ENCODE measurements around the gene HSD17B14. TPM values are rescaled to one million over a fixed set of nuclear protein-coding genes. Genes with fewer than 3 reads are reported as not detected.

Gene HSD17B14
- 12.0 to 18.1 TPM (median 15.2 TPM) in 5 replicates for total RNA-seq (2022; extraction: Qiagen RNA extraction)

GRCh38 chr19:48836089-48837017 lies at the start of gene HSD17B14:
HSD17B14 (minus strand) TSS chr19:48836491; CDS start chr19:48836411, 80 bp downstream.

DNA sequence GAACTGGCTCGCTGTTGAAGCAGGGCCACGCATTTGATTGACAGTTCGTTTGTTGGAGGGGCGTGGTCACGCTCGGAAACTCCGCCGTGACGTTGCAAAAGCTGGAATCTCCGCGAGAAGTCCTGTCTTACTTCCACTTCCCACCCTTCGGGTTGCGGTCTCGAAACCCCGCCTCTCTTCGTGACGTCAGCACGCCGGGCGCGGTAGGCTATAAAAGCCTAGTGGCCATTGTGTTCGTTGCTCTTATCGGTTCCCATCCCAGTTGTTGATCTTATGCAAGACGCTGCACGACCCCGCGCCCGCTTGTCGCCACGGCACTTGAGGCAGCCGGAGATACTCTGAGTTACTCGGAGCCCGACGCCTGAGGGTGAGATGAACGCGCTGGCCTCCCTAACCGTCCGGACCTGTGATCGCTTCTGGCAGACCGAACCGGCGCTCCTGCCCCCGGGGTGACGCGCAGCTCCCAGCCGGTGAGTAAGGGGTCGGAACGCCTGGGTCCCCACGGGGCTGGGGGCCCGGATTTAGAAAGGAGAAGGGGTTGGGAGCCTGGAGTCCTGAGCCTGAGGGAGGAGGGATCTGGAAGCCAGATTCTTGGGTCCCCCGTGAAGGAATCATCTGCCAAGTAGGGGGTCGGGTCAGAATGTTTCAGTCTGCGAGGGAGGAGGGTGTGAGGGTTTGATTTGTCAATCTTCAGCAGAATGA lies 36.0 kb upstream of the HSD17B14 start, which contains the start of gene PPP1R15A:
TSS of gene PPP1R15A (plus strand) at position 240 of the 702 bp plus-strand sequence. CDS start 813 bp downstream, outside the sequence.

GRCh38 chr19:48868114-48868886 lies 32.0 kb upstream of the HSD17B14 start, which contains the start of gene PLEKHA4:
PLEKHA4 (minus strand) TSS chr19:48868617; CDS start chr19:48867620, 997 bp downstream.

Other genes starting within 250 kb of the HSD17B14 start
- 0.20 TPM in 1 of 5 replicates, not detected in the others for gene SPACA4, start 229.7 kb downstream of the HSD17B14 start, total RNA-seq (2022; extraction: Qiagen RNA extraction)
- gene FAM83E, start 221.4 kb downstream of the HSD17B14 start, total RNA-seq (2022; extraction: Qiagen RNA extraction) = 0.07 to 0.35 TPM (median 0.25 TPM) in 4 of 5 replicates, not detected in the other
- gene RPL18, start 217.3 kb downstream of the HSD17B14 start, total RNA-seq (2022; extraction: Qiagen RNA extraction) = 3,152 to 3,709 TPM (median 3,369 TPM) in 5 replicates
- 11.7 to 18.9 TPM (median 16.8 TPM) in 5 replicates for gene SPHK2, start 217.0 kb downstream of the HSD17B14 start, total RNA-seq (2022; extraction: Qiagen RNA extraction)
- 1.8 to 2.8 TPM (median 2.6 TPM) in 5 replicates for gene DBP, start 199.1 kb downstream of the HSD17B14 start, total RNA-seq (2022; extraction: Qiagen RNA extraction)
- 9.4 to 11.1 TPM (median 11.0 TPM) in 5 replicates for gene CA11, start 190.3 kb downstream of the HSD17B14 start, total RNA-seq (2022; extraction: Qiagen RNA extraction)
- gene NTN5, start 163.5 kb downstream of the HSD17B14 start, total RNA-seq (2022; extraction: Qiagen RNA extraction) = 0.17 to 0.30 TPM (median 0.28 TPM) in 4 of 5 replicates, not detected in the other
- not detected in 5 replicates for gene FUT2, start 140.5 kb downstream of the HSD17B14 start, total RNA-seq (2022; extraction: Qiagen RNA extraction)
- 0.47 to 0.76 TPM (median 0.61 TPM) in 5 replicates for gene MAMSTR, start 116.8 kb downstream of the HSD17B14 start, total RNA-seq (2022; extraction: Qiagen RNA extraction)
- 0.32 to 0.65 TPM (median 0.57 TPM) in 5 replicates for gene RASIP1, start 95.9 kb downstream of the HSD17B14 start, total RNA-seq (2022; extraction: Qiagen RNA extraction)
- not detected in 5 replicates for gene IZUMO1, start 89.6 kb downstream of the HSD17B14 start, total RNA-seq (2022; extraction: Qiagen RNA extraction)
- gene FUT1, start 83.8 kb downstream of the HSD17B14 start, total RNA-seq (2022; extraction: Qiagen RNA extraction) = 0.05 to 0.14 TPM (median 0.06 TPM) in 5 replicates
- gene FGF21, start 81.0 kb downstream of the HSD17B14 start, total RNA-seq (2022; extraction: Qiagen RNA extraction) = not detected in 5 replicates
- 52.3 to 64.2 TPM (median 60.2 TPM) in 5 replicates for gene BCAT2, start 25.5 kb downstream of the HSD17B14 start, total RNA-seq (2022; extraction: Qiagen RNA extraction)
- 1.7 to 2.3 TPM (median 1.9 TPM) in 5 replicates for gene PLEKHA4, start 32.1 kb upstream of the HSD17B14 start, total RNA-seq (2022; extraction: Qiagen RNA extraction)
- 82.7 to 145 TPM (median 110 TPM) in 5 replicates for gene PPP1R15A, start 35.9 kb upstream of the HSD17B14 start, total RNA-seq (2022; extraction: Qiagen RNA extraction)
- gene TULP2, start 62.3 kb upstream of the HSD17B14 start, total RNA-seq (2022; extraction: Qiagen RNA extraction) = not detected in 5 replicates
- 199 to 226 TPM (median 220 TPM) in 5 replicates for gene NUCB1, start 63.8 kb upstream of the HSD17B14 start, total RNA-seq (2022; extraction: Qiagen RNA extraction)
- 1.3 to 1.7 TPM (median 1.5 TPM) in 5 replicates for gene DHDH, start 97.2 kb upstream of the HSD17B14 start, total RNA-seq (2022; extraction: Qiagen RNA extraction)
- gene BAX, start 118.4 kb upstream of the HSD17B14 start, total RNA-seq (2022; extraction: Qiagen RNA extraction) = 293 to 394 TPM (median 360 TPM) in 5 replicates
- gene FTL, start 128.8 kb upstream of the HSD17B14 start, total RNA-seq (2022; extraction: Qiagen RNA extraction) = 17,379 to 25,407 TPM (median 19,575 TPM) in 5 replicates
- gene GYS1, start 156.8 kb upstream of the HSD17B14 start, total RNA-seq (2022; extraction: Qiagen RNA extraction) = 19.0 to 21.9 TPM (median 19.6 TPM) in 5 replicates
- gene RUVBL2, start 157.4 kb upstream of the HSD17B14 start, total RNA-seq (2022; extraction: Qiagen RNA extraction) = 223 to 246 TPM (median 237 TPM) in 5 replicates
- gene LHB, start 180.6 kb upstream of the HSD17B14 start, total RNA-seq (2022; extraction: Qiagen RNA extraction) = not detected in 5 replicates
- gene CGB3, start 187.8 kb upstream of the HSD17B14 start, total RNA-seq (2022; extraction: Qiagen RNA extraction) = 0.20 to 0.42 TPM in 2 of 5 replicates, not detected in the others
- gene CGB2, start 195.4 kb upstream of the HSD17B14 start, total RNA-seq (2022; extraction: Qiagen RNA extraction) = 0.33 to 0.71 TPM (median 0.35 TPM) in 4 of 5 replicates, not detected in the other
- 0.13 to 1.3 TPM (median 0.20 TPM) in 3 of 5 replicates, not detected in the others for gene CGB1, start 200.4 kb upstream of the HSD17B14 start, total RNA-seq (2022; extraction: Qiagen RNA extraction)
- 0.60 to 1.9 TPM (median 0.88 TPM) in 5 replicates for gene CGB5, start 207.4 kb upstream of the HSD17B14 start, total RNA-seq (2022; extraction: Qiagen RNA extraction)
- gene CGB8, start 212.6 kb upstream of the HSD17B14 start, total RNA-seq (2022; extraction: Qiagen RNA extraction) = 2.9 to 5.0 TPM (median 4.8 TPM) in 5 replicates
- gene CGB7, start 221.3 kb upstream of the HSD17B14 start, total RNA-seq (2022; extraction: Qiagen RNA extraction) = 0.40 to 0.86 TPM (median 0.59 TPM) in 5 replicates
- gene NTF4, start 228.3 kb upstream of the HSD17B14 start, total RNA-seq (2022; extraction: Qiagen RNA extraction) = 0.46 to 0.58 TPM (median 0.51 TPM) in 5 replicates
- 0.02 TPM in 1 of 5 replicates, not detected in the others for gene KCNA7, start 236.2 kb upstream of the HSD17B14 start, total RNA-seq (2022; extraction: Qiagen RNA extraction)
- gene SNRNP70, start 249.0 kb upstream of the HSD17B14 start, total RNA-seq (2022; extraction: Qiagen RNA extraction) = 298 to 347 TPM (median 346 TPM) in 5 replicates